HepG2 (cell line): ENCODE results near the gene NISCH. TPM values are rescaled to one million over a fixed set of nuclear protein-coding genes. Genes with fewer than 3 reads are reported as not detected.
A peak's percentile ranks its signal among the peaks of the same experiment; 100 is the strongest.

Experiments
- ATAC-seq: fragments of 200-7000 bp; cut with Tn5 transposase; 3 replicates; pipeline ENCODE4 v1.9.1; 2020; ENCODE audit warnings: mild to moderate bottlenecking, moderate library complexity
- BruUV-seq: library from RNA; stranded (reverse); fragments of 400-500 nt; replicated peaks from 2 replicates; lab custom pipeline; 2021; lab: Mats Ljungman, UMichigan
- CTCF ChIA-PET: fragments of 300-600 bp; formaldehyde crosslinking; extraction: SDS; loops from one replicate; lab custom pipeline; 2021; ENCODE audit warnings: low total read pairs, inconsistent platforms, low intra/inter-chr PET ratio; lab: Yijun Ruan, JAX
- POLR2A ChIA-PET: fragments of 350-600 bp; sonication (Branson Sonifier 250); formaldehyde crosslinking; loops from one replicate; lab custom pipeline; 2020; ENCODE audit warnings: antibody characterized with exemption, inconsistent platforms; lab: Yijun Ruan, JAX
- DNase-seq: peaks from one replicate; pipeline ENCODE4 v3.0.0-alpha.2; 2015; ENCODE audit warnings: low spot score
- FAIRE-seq: peaks from 3 replicates; lab custom pipeline; 2011; peaks lifted over from hg19 to GRCh38; lab: Jason Lieb, UNC
- H2AFZ ChIP-seq: one replicate; pipeline ENCODE4 v1.6.1; 2011; ENCODE audit warnings: low read length, inconsistent platforms
- H3K27ac ChIP-seq: fragments of 300-600 bp; 3 replicates; pipeline ENCODE4 v1.8.0; 2011; ENCODE audit warnings: mixed run types, mild to moderate bottlenecking, mixed read lengths, low read length, inconsistent platforms; ENCODE audit not compliant: insufficient read depth; ENCODE audit errors: extremely low read length
- H3K27me3 ChIP-seq, 2 experiments: fragments of 200-600 bp in 1 of 2; 2 replicates in 1 of 2; 3 replicates in 1 of 2; pipeline versions ENCODE4 v1.6.0 to v1.8.0; 2011; ENCODE audit warnings: low read length in 2 of 2, mild to moderate bottlenecking in 2 of 2, moderate library complexity in 2 of 2, inconsistent platforms in 1 of 2; ENCODE audit not compliant: insufficient read depth in 2 of 2, control insufficient read depth in 1 of 2
- H3K36me3 ChIP-seq, 2 experiments: fragments of 200-600 bp in 1 of 2; replicated peaks in 1 of 2; 2 replicates in 1 of 2; 3 replicates in 1 of 2; pipeline versions ENCODE4 v1.5.1 to v1.8.0; 2011; ENCODE audit warnings: low read length in 2 of 2, inconsistent platforms in 1 of 2; ENCODE audit not compliant: insufficient read depth in 2 of 2, control insufficient read depth in 1 of 2
- H3K4me1 ChIP-seq: 2 replicates; pipeline ENCODE4 v1.5.1; 2012; ENCODE audit warnings: low read length, inconsistent platforms; ENCODE audit not compliant: insufficient read depth
- H3K4me2 ChIP-seq: 2 replicates; pipeline ENCODE4 v1.6.0; 2011; ENCODE audit warnings: low read depth, low read length, inconsistent platforms
- H3K4me3 ChIP-seq, 3 experiments: fragments of 200-600 bp in 1 of 3; sonication (generic), shearing (Covaris generic) in 1 of 3; replicated peaks in 1 of 3; 2 replicates each; pipeline ENCODE4 v1.5.1; 2011 to 2016; ENCODE audit warnings: low read length in 3 of 3, inconsistent platforms in 2 of 3, low read depth in 2 of 3, mild to moderate bottlenecking in 2 of 3, control low read depth in 1 of 3, mixed read lengths in 1 of 3; ENCODE audit not compliant: insufficient read depth in 1 of 3
- H3K79me2 ChIP-seq: one replicate; pipeline ENCODE4 v1.6.1; 2011; ENCODE audit warnings: low read length, inconsistent platforms; ENCODE audit not compliant: insufficient read depth
- H3K9ac ChIP-seq: 2 replicates; pipeline ENCODE4 v1.6.0; 2011; ENCODE audit warnings: mild to moderate bottlenecking, low read depth, low read length, inconsistent platforms; ENCODE audit not compliant: insufficient read depth
- H3K9me3 ChIP-seq: 2 replicates; pipeline ENCODE4 v1.5.1; 2012; ENCODE audit warnings: mild to moderate bottlenecking, low read length
- H4K20me1 ChIP-seq: 2 replicates; pipeline ENCODE4 v1.6.0; 2011; ENCODE audit warnings: inconsistent platforms, mild to moderate bottlenecking, low read length, moderate library complexity; ENCODE audit not compliant: insufficient read depth
- CC2D1A ChIP-seq: sonication (generic); formaldehyde crosslinking; IDR thresholded peaks from 2 replicates; pipeline ENCODE4 v1.8.1; 2023; ENCODE audit warnings: mild to moderate bottlenecking, missing genetic modification reagents
- CERS6 ChIP-seq: sonication (generic); formaldehyde crosslinking; IDR thresholded peaks from 2 replicates; pipeline ENCODE4 v1.5.0; 2020; ENCODE audit warnings: missing genetic modification reagents
- DPF2 ChIP-seq: sonication (generic); formaldehyde crosslinking; IDR thresholded peaks from 2 replicates; pipeline ENCODE4 v1.4.0; 2020; ENCODE audit warnings: mild to moderate bottlenecking, low read depth, missing genetic modification reagents, borderline replicate concordance
- IKZF4 ChIP-seq: sonication (generic); formaldehyde crosslinking; IDR thresholded peaks from 2 replicates; pipeline ENCODE4 v1.5.1; 2020; ENCODE audit warnings: borderline replicate concordance, mild to moderate bottlenecking, low read depth, missing genetic modification reagents; ENCODE audit errors: not compliant biosample characterization
- NCOA2 ChIP-seq: sonication (generic); formaldehyde crosslinking; IDR thresholded peaks from 2 replicates; pipeline ENCODE4 v1.8.0; 2022; ENCODE audit warnings: inconsistent platforms
- PPARG ChIP-seq: conservative IDR thresholded peaks from 2 replicates; pipeline ENCODE4 v1.6.1; 2016; ENCODE audit warnings: missing biosample characterization, missing genetic modification reagents
- TEAD2 ChIP-seq: sonication (generic); formaldehyde crosslinking; IDR thresholded peaks from 2 replicates; pipeline ENCODE4 v1.9.0; 2021; ENCODE audit warnings: missing genetic modification reagents
- TRIM22 ChIP-seq: fragments of 450-650 bp; IDR thresholded peaks from 2 replicates; pipeline ENCODE4 v1.6.1; 2017
- ZBTB1 ChIP-seq: sonication (generic); formaldehyde crosslinking; IDR thresholded peaks from 2 replicates; pipeline ENCODE4 v1.4.0; 2020; ENCODE audit warnings: missing genetic modification reagents, borderline replicate concordance
- ZHX1 ChIP-seq: sonication (generic); formaldehyde crosslinking; IDR thresholded peaks from 2 replicates; pipeline ENCODE4 v1.8.1; 2022; ENCODE audit warnings: low read depth, mild to moderate bottlenecking, missing genetic modification reagents
- ZNF235 ChIP-seq: sonication (generic); formaldehyde crosslinking; IDR thresholded peaks from 2 replicates; pipeline ENCODE4 v1.8.1; 2023; ENCODE audit warnings: mild to moderate bottlenecking, missing genetic modification reagents, borderline replicate concordance
- ZNF337 ChIP-seq: sonication (generic); formaldehyde crosslinking; IDR thresholded peaks from 2 replicates; pipeline ENCODE4 v1.5.1; 2020; ENCODE audit warnings: missing genetic modification reagents, low read depth, mild to moderate bottlenecking, borderline replicate concordance
- ZNF652 ChIP-seq: IDR thresholded peaks from 2 replicates; pipeline ENCODE4 v1.6.1; 2016; ENCODE audit warnings: low read depth, borderline replicate concordance
- ZNF670 ChIP-seq: sonication (generic); formaldehyde crosslinking; IDR thresholded peaks from 2 replicates; pipeline ENCODE4 v1.8.0; 2022; ENCODE audit warnings: mild to moderate bottlenecking, missing genetic modification reagents, borderline replicate concordance
- ZNF7 ChIP-seq: IDR thresholded peaks from 2 replicates; pipeline ENCODE4 v1.6.1; 2016; ENCODE audit warnings: missing biosample characterization, missing genetic modification reagents
- WGBS: methylation state at CpG from one replicate; pipeline ENCODE4 v1.1.6; 2017; ENCODE audit warnings: low lambda C conversion rate; 5-methylcytosine and 5-hydroxymethylcytosine counted together
- in situ Hi-C: cut with HindIII; loops from 2 replicates; pipeline ENCODE4 v1.10.0; 2017; ENCODE audit warnings: low pct_unique_long_range_greater_than_20kb; ENCODE audit not compliant: extremely low pct_ligation_motif_present
- intact Hi-C: fragments of 100-400 bp; cut with micrococcal nuclease; formaldehyde crosslinking; loops from one replicate; pipeline ENCODE4 v1.10.0; 2022; ENCODE audit not compliant: unreplicated experiment
- polyA plus RNA-seq, 8 experiments: library from polyadenylated mRNA; depleted of rRNA in 3 of 8; stranded (reverse) in 7 of 8; unstranded in 1 of 8; fragments of >200 nt; fragmentation: Illumina TruSeq in 4 of 8; extraction: Trizol in 4 of 8; gene quantifications; 2 replicates each; pipeline versions ENCODE4 v1.2.1 to v1.2.3, GENCODE V29; 2011 to 2016; ENCODE audit warnings: low read depth in 4 of 8, missing spikeins in 1 of 8, mixed read lengths in 1 of 8; ENCODE audit not compliant: insufficient read depth in 1 of 8
- total RNA-seq, 5 experiments: library from RNA; depleted of rRNA; stranded (reverse); fragments of >200 nt; fragmentation: Illumina TruSeq; extraction: Trizol; gene quantifications; 2 replicates each; pipeline ENCODE4 v1.2.3, GENCODE V29; 2016; ENCODE audit warnings: low read depth in 1 of 5
- TF ChIP-seq, protein P1 (sequence below): IDR thresholded peaks from 2 replicates; pipeline ENCODE4 v1.6.1; 2016; ENCODE audit warnings: mild to moderate bottlenecking, missing biosample characterization, missing genetic modification reagents

NISCH gene
- total and polyA plus RNA-seq, 2 of the 13 experiments (the other 11 are each of a cell fraction or from before 2014, with no cell fraction given), result 27.0 to 47.6 TPM

- 66% methylated on average over 21 of the region's 24 CpGs for WGBS
- peak overlapping the region; percentile 93; the same call in 1 of the 2 replicates for H3K4me2 ChIP-seq
- H3K4me1 ChIP-seq, result peaks cover 92% of the 10 kb centered on the region
- H3K36me3 ChIP-seq, result no peaks in the 10 kb centered on the region
- CTCF ChIA-PET, result interaction anchor here (1.1 kb wide), 1 partner anchor 23 kb away, joined by 3 read pairs; no protein-coding TSS in a partner anchor
- H2AFZ ChIP-seq, result no peak overlapping the region
- H3K27me3 ChIP-seq, result no peaks in the 10 kb centered on the region; a peak in 1 of 5 replicates
- no peaks in the 10 kb centered on the region for H3K9me3 ChIP-seq
- H3K9ac ChIP-seq, result no peak overlapping the region
- H3K27ac ChIP-seq, result no peak overlapping the region
- FAIRE-seq (peak; percentile 82), ATAC-seq (peak; percentile 37), DNase-seq (peak; percentile 77)
- H3K4me3 ChIP-seq, result peak overlapping the region in 1 of 3 experiments; percentile 15; a peak in 1 of 6 replicates
- POLR2A ChIA-PET, result no interaction called here
- in situ Hi-C loops (loop anchor here (10.0 kb wide), 1 partner anchor 233 kb away; the partner anchor contains the start of genes GNL3 and PBRM1), intact Hi-C loops (no loop called here)
- peaks cover 9% of the 10 kb centered on the region for H3K79me2 ChIP-seq
- H4K20me1 ChIP-seq, result no peaks in the 10 kb centered on the region
- no TSS peak for BruUV-seq
- TF ChIP-seq TEAD2, result no peak
- TF ChIP-seq, protein P1, sequence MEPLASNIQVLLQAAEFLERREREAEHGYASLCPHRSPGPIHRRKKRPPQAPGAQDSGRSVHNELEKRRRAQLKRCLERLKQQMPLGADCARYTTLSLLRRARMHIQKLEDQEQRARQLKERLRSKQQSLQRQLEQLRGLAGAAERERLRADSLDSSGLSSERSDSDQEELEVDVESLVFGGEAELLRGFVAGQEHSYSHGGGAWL (CRISPR knock-in tag), result no peak
- no peak for TF ChIP-seq ZNF235 (CRISPR knock-in tag)
- TF ChIP-seq NCOA2, result 0 out of 2 replicates have a peak, but pooled peaks have one; percentile 21
- TF ChIP-seq ZNF337, result no peak
- TF ChIP-seq ZNF652, result no peak
- TF ChIP-seq DPF2 (CRISPR knock-in tag), result no peak
- no peak for TF ChIP-seq ZNF670 (CRISPR knock-in tag)
- no peak for TF ChIP-seq CERS6 (CRISPR knock-in tag)
- TF ChIP-seq TRIM22, result no peak
- no peak for TF ChIP-seq IKZF4 (CRISPR knock-in tag)
- TF ChIP-seq ZHX1 (CRISPR knock-in tag), result no peak
- 0 out of 2 replicates have a peak, but pooled peaks have one; percentile 22 for TF ChIP-seq PPARG
- no peak for TF ChIP-seq ZNF7 (CRISPR knock-in tag)
- no peak for TF ChIP-seq ZBTB1 (CRISPR knock-in tag)
- TF ChIP-seq CC2D1A (CRISPR knock-in tag), result no peak
Observed at GRCh38 chr3:52451237-52452083, 3.9 kb upstream of the NISCH start.
